ENCODE data around the gene TUBGCP6. TPM values are rescaled to one million over a fixed set of nuclear protein-coding genes. Genes with fewer than 3 reads are reported as not detected.

TUBGCP6 gene
- total RNA-seq, 4 donors from 2014 or later: 64.6 to 102 (median 80.3) TPM

DNA sequence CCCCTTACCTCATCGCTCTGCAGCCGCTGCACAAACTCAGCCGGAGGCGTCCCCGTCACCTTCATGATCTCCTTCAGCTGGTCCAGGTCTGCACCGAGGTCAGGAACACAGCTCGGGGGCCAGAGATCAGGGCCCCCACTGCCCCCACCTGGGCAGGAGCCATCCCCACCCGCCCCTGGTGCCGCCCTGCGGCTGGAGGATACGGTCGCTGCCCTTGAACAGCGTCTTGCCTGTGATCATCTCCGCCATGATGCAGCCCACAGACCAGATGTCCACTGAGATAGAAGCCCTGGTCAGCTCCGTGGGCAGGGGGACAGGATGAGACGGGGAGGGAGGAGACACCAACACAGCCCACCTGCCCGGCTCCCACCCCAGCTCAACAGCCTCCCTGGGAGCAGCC lies 10.8 kb upstream of the TUBGCP6 start:
- Histone ChIP-seq H3K27me3 (no peaks in the 10 kb centered on the region), H3K9me3 (no peaks in the 10 kb centered on the region), H3K27ac (no peak overlapping the region), H3K4me3 (replicated peaks in 1 of 3) (no peak overlapping the region), H3K36me3 (no peaks in the 10 kb centered on the region), H3K4me1 (peaks cover 2 to 13% of the 10 kb centered on the region in 2 donors)
- intact Hi-C loops (cut with DNase I): loop anchor here (10.0 kb wide), 1 partner anchor 349 kb away; the partner anchor contains the start of gene MAPK8IP2
- WGBS, 2 donors: 91% methylated on average over 12 to 16 of the region's 17 CpGs
- TF ChIP-seq POLR2A (IDR thresholded peaks at IDR 0.05): no peak
- TF ChIP-seq, protein P1, sequence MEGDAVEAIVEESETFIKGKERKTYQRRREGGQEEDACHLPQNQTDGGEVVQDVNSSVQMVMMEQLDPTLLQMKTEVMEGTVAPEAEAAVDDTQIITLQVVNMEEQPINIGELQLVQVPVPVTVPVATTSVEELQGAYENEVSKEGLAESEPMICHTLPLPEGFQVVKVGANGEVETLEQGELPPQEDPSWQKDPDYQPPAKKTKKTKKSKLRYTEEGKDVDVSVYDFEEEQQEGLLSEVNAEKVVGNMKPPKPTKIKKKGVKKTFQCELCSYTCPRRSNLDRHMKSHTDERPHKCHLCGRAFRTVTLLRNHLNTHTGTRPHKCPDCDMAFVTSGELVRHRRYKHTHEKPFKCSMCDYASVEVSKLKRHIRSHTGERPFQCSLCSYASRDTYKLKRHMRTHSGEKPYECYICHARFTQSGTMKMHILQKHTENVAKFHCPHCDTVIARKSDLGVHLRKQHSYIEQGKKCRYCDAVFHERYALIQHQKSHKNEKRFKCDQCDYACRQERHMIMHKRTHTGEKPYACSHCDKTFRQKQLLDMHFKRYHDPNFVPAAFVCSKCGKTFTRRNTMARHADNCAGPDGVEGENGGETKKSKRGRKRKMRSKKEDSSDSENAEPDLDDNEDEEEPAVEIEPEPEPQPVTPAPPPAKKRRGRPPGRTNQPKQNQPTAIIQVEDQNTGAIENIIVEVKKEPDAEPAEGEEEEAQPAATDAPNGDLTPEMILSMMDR (IDR thresholded peaks at IDR 0.05): no peak
- no peak for DNase-seq

DNA sequence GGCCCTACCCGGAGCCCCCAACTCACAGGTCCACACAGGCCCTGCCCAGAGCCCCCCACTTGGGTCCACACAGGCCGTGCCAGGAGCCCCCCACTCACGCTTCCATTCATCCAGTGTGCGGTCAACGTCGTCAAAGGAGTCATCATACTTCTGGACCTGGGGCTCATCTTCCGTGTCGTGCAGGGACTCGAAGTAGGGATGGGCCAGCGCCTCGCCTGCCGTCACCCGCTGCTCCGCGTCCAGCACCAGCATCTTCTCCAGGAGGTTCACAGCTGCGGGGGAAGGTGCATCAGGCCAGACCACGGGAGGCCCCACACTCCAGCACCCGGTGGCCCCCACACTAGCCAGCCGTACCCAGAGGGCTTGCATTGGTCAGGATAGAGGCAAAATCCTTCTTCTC lies 10.3 kb upstream of the TUBGCP6 start:
- no peaks in the 10 kb centered on the region for H3K9me3 ChIP-seq
- intact Hi-C loops (cut with DNase I): loop anchor here (10.0 kb wide), 1 partner anchor 350 kb away; the partner anchor contains the start of gene MAPK8IP2
- no peaks in the 10 kb centered on the region for H3K27me3 ChIP-seq
- 87 to 89% methylated on average over 15 to 18 of the region's 19 CpGs for WGBS, 2 donors
- no peaks in the 10 kb centered on the region for H3K36me3 ChIP-seq
- H3K4me1 ChIP-seq: peaks cover 5 to 15% of the 10 kb centered on the region in 2 donors
- H3K4me3 ChIP-seq (replicated peaks in 1 of 3): no peak overlapping the region
- TF ChIP-seq, protein P1 (IDR thresholded peaks at IDR 0.05): no peak
- TF ChIP-seq POLR2A (IDR thresholded peaks at IDR 0.05): no peak
- DNase-seq: no peak
- no peak overlapping the region for H3K27ac ChIP-seq

DNA sequence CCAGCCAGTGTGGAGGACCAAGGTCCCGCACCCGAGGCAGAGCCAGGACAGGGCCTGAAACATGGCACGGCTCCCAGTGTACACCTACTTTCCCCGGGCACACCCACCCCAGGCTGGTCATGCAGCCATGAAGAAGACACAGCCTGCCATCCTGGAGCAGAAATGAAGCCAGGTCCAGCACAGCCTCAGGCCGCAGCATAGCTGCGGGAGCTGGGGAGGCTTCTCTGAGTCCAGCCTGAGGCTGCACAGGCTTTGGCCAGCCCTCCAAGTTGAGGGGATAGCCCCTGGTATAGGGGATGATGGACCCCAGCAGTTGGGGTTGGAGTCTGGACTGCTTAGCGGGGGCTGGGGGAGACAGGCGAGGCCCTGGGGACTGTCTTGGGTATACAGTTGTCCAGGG lies 9.1 kb upstream of the TUBGCP6 start:
- Histone ChIP-seq H3K36me3 (no peaks in the 10 kb centered on the region), H3K4me3 (replicated peaks in 1 of 3) (no peak overlapping the region), H3K27me3 (no peaks in the 10 kb centered on the region), H3K9me3 (no peaks in the 10 kb centered on the region), H3K4me1 (peaks cover 9 to 23% of the 10 kb centered on the region in 2 donors), H3K27ac (no peak overlapping the region)
- no peak for DNase-seq
- intact Hi-C loops (cut with DNase I): loop anchor here (5.0 to 10.0 kb wide), 3 partner anchors 73 to 351 kb away; partner anchors contain the start of genes DENND6B, MAPK8IP2 and PPP6R2
- TF ChIP-seq, protein P1 (IDR thresholded peaks at IDR 0.05): no peak
- no peak for TF ChIP-seq POLR2A (IDR thresholded peaks at IDR 0.05)
- WGBS, 2 donors: 63 to 90% methylated on average over 2 to 6 of the region's 8 CpGs

DNA sequence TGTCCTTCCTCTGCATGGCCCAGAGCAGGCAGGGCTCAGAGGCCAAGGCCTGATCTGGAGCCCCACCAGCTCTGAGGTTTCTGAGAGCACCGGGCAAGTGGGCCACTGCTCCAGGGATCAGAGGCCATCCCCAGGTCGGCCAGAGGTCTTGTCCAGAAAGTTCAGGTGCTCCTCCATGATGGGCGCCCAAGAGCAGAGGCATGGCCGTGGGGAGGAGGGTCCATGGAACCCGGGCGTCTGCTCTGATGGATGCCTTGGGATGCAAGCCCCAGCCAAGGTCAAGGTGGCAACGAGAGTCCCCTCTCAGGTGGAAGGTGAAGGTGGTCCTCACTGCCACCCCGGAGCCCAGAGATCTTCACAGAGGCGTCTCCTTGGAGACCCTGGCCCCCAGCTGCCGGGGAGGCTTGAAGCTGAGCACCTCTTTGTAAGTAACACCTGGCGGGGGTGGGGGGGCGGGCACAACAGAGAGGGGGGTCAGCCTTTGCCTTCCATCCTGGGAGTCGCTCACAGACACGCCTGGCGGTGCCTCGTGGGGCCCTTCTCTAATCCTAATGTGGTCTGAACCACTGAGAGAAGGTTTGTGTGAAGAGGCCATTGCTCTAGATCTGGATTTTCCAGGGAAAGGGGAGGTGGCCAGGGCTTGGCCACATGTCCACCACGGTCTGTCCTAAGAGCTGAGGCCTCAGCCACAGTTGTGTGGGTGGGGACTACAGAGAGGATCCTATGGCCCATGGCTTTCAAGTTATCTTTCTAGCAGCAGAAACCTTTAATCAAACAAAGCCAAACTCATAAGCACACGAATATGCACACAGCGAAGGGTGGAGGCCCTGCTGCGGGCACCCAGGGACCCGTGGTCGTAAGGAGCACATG lies 8.5 kb upstream of the TUBGCP6 start:
- H3K4me1 ChIP-seq: peaks cover 9 to 23% of the 10 kb centered on the region in 2 donors
- no peak for TF ChIP-seq POLR2A (IDR thresholded peaks at IDR 0.05)
- TF ChIP-seq, protein P1 (IDR thresholded peaks at IDR 0.05): no peak
- no peaks in the 10 kb centered on the region for H3K9me3 ChIP-seq
- no peak overlapping the region for H3K4me3 ChIP-seq (replicated peaks in 1 of 3)
- H3K36me3 ChIP-seq: no peaks in the 10 kb centered on the region
- WGBS, 2 donors: 86% methylated on average over 15 to 16 of the region's 22 CpGs
- no peak for DNase-seq
- no peak overlapping the region for H3K27ac ChIP-seq
- H3K27me3 ChIP-seq: no peaks in the 10 kb centered on the region
- intact Hi-C loops (cut with DNase I): loop anchor here (5.0 to 10.0 kb wide), 3 partner anchors 74 to 352 kb away; partner anchors contain the start of genes DENND6B, MAPK8IP2 and PPP6R2

All from thyroid gland (tissue), 4 donors.